KBM-7 (cell line): ENCODE results near the gene CNTNAP2.
A peak's percentile ranks its signal among the peaks of the same experiment; 100 is the strongest.
"Not testable (repeated sequence)": the region's sequence is repeated elsewhere in the genome, so short reads cannot be mapped to it uniquely, and the experiment has no call there.

Experiments used
- DNase-seq: peaks from one replicate; pipeline ENCODE4 v3.0.0-alpha.2; 2015
- in situ Hi-C: fragments of 300-500 bp; cut with MboI; formaldehyde crosslinking; loops from 2 replicates; pipeline ENCODE4 v1.14.3; 2020; ENCODE audit warnings: low sequenced_read_pairs, low pct_unique_long_range_greater_than_20kb, mixed read lengths

The CNTNAP2 gene

DNA sequence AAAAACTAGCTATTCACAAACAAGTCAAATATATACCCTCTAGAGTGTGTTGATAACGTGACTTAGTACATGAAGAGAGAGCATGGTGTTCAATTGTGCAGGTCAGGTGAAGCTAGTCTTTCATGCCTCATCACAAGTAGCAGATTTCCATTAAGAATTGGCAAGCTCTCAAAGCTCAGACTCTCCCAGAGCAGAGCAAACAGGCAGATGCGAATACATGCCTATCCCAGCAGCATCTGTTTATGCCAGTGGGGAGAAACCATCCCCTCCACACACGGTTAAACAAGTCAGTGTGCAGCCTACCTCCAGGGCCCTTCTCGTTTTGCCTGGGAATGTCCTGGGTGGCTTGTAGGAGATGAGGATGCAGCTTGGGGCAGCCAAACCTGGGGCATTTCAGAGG is 1941.5 kb downstream of the CNTNAP2 start:
- DNase-seq: no peak
- in situ Hi-C loops: no loop called here

DNA sequence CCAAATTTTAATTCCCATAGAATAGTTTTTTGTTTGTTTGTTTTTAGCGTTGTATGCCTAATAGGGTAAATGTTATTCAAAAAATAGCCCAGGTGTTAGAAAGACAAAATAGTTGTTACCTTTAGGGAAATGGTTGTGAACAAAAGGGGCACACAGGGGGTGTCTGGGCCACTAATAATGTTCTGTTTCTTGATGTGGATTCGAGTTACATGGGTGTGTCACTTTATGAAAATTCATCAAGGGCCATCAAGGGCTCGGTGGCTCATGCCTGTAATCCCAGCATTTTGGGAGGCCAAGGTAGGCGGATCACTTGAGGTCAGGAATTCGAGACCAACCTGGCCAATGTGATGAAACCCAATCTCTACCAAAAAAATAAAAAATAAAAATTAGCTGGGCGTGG is 1942.2 kb downstream of the CNTNAP2 start:
- no peak for DNase-seq
- in situ Hi-C loops: no loop called here

DNA sequence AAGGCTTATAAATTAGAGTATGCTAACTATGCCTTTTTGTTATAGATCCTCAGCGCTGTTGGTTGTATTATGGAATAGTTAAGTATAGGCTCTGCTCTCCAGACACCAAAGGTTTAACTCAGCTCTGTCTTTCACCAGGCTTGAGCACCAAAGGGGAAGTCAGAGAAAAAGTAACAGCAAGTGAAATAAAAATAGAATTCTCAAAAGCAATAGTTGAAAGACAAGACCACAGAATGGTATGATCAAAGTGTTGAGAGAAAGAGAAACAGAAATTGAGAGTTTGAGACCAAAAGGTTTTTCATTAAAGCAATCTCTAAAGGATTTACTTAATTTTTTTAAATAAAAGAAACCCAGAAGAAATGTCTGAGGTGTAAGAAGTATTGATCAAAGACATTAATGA is 1944.1 kb downstream of the CNTNAP2 start:
- no peak for DNase-seq
- in situ Hi-C loops: no loop called here

DNA sequence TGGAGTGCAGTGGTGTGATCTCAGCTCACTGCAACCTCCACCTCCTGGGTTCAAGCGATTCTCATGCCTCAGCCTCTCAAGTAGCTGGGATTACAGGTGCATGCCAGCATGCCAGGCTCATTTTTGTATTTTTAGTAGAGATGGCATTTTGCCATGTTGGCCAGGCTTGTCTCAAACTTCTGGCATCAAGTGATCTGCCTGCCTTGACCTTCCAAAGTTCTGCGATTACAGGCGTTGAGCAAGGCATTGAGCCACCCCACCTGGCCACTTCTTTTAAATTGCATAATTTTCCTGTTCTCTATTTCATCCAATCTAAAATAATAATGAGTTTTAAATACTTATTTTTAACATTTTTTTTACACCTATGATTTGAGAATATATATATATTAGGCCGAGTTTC is 1961.5 kb downstream of the CNTNAP2 start:
- DNase-seq, in situ Hi-C loops: not testable (repeated sequence)

DNA sequence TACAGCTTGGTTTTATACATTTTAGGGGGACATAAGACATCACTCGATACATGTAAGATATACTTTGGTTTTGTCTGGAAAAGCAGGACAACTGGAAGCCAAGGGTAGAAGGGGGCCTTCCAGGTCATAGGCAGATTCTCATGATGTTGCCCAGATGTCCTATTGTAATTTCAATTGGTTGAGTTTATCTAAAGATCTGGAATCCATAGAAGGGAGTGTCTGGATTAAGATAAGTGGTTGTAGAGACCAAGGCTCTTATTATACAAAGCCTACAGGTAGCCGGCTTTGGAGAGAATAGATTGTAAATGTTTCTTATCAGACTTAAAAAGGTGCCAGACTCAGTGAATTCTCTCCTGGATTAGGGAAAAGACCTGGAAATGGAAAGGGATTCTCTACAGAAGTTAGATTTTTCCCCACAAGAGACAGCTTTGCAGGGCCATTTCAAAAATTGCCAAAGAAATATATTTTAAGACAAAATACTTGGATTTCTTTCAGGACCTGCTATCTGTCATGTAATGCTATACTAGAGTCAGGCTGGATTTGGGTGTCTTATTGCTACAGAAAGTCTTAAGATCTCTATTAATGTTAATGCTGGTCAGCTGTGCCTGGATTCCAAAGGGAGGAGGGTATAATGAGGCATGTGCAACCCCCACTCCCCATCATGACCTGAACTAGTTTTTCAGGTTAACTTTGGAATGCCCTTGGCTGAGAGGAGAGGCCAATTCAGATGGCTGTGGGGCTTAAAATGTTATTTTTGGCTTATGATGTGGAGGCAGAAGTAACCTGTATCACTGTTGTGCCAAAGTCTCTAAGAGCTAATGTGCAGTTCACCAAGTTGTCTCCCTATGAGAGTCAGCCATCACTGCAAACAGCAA is 1962.8 kb downstream of the CNTNAP2 start:
- in situ Hi-C loops: no loop called here
- no peak for DNase-seq

DNA sequence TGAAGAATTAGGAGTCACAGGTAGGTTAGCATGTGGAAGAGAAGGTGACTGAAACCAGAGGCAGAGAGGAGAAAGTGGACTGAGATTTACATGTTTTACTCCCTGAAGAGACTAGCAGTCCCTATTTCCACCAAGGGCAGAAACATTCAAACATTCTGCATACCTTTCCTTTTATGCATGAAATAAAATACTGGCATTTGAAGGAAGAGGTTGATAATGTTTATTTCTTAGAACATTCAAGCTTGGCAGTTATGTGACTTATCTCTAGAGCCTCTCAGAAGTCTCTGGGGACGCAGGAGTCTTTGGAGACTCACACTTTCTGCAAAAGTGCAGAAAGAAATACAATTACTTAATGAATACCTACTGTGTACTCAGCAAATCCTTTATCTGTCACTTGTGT is 1966.8 kb downstream of the CNTNAP2 start:
- in situ Hi-C loops: no loop called here
- no peak for DNase-seq

DNA sequence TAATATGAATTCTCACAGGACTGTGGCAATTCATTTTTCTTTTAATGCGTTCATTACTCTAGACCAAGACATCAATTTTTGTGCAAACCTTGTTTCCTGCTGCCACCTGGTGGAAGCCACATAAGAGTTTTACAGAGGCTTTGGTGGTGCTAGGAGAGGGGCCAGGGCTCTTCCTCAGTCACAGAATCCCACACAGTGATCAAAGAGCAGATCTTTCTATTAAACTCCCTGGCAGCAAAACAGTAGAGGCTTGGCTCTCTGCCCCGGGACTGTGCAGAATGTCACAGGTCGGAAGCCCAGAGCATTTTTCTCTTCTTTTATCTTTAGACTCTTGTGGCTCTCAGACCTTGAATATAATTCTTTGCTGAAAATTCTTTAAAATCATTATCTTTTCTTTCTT is 1967.5 kb downstream of the CNTNAP2 start:
- in situ Hi-C loops: no loop called here
- DNase-seq: peak; percentile 41

DNA sequence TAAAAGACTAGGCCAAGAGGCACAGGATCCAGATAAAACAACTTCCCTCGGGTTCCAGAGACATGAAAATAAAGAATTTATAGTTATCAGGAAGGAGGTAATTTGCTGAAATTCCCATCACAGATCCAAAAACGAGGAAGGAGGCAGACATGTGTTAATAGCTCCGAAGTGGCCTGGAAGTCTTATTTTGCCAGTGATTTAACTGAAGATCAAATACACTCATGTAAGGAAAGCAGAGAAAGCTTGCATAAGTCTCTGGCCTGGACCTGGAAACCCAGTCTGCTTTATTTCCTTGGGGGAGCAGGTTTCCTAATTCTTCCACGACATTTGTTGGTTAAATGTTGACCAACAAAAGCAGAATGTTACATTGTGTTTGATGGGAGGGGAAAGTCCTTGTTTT is 1975.3 kb downstream of the CNTNAP2 start:
- in situ Hi-C loops: no loop called here
- no peak for DNase-seq

DNA sequence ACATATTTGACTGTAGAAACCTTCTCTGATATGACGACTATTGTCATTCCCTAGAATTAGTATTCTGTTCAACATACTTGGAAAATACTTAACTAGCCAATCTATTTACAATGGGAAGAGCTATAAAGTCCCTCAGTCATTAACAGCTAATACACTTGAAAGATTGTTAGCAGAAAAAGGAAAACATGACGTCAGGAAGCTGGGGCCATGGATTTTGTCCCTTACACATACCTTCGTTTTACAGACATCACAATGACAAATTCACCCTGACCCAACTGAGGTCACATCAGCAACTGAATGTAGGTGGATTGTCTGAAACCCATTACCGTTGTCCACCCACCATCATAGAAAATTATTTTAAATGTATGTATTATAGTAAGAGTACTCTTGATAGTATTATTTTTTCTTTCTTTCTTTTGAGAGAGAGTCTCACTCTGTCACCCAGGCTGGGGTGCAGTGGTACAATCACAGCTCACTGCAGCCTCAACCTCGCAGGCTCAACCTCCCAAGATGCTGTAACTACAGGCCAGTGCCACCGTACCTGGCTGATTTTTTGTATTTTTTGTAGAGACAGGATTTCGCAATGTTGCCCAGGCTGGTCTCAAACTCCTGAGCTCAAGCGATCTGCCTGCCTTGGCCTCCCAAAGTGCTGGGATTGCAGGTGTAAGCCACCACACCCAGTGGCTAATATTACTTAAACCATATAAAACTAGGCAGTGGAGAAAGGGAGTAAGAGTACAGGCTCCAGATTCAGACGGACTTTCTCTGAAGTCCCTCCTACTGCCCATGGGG is 1977.0 kb downstream of the CNTNAP2 start:
- in situ Hi-C loops: no loop called here
- DNase-seq: no peak

DNA sequence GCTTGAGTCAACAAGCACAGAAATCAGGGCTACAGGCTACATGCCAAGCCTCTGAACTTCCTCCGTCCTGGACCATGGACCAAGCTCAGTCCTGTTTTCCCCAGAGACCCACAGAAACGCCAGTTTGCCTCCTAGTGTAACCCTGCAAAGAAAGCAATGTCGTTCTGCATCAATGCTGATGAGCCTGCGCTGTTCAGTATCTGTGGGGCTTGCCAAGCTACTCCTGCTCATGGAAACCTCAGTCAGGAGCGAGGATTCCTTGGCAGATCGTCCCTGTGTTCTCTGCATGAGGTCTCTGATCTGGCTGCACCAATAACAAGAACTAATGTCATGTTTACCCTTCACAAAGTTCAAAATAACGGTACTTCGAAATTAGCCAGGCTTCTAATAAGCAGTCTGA is 1978.5 kb downstream of the CNTNAP2 start:
- no peak for DNase-seq
- in situ Hi-C loops: no loop called here

DNA sequence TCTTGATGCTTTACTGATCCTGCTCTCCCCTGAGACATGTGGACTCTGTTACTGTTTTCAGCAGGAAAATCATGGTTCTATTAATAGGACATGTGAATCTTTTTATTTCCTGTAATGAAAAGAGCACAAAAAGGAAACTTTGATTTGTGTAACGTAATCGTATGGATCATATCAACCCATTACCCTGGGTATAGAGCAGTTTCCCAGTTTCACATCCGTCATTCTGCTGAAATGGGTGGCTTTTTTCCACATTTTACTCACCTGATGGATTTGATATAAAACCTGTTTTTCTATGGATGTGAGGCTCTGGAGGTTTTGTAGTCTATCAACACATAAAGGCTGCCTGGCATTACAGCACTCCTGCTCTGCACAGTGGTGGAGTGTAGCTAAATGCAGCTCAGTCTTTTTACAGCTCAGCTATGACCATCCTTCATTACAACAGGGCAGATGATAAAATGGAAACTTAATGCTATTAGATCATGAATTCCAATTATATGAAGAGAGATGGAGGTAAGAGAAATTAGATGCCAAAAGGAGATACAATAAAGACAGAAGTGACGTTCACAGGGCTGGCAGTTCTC is 1987.6 kb downstream of the CNTNAP2 start:
- in situ Hi-C loops: no loop called here
- no peak for DNase-seq

DNA sequence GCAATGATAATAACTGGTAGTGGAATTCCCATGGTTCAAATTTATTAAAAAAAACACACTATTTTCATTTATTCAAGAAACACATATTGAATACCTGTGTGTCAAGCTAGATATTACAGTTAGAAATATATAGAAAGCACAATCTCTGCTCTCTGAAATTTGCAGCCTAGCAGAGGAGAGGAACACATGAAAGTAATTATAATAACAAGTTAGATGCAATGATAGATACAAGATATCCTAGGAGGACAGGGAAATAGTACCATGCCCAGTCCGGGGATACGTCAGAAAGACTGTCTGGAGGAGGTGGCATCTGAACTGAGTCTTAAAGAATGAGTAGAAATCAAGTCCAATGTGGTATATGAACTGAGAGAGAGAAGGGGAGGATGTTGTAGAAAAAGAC is 1988.3 kb downstream of the CNTNAP2 start:
- in situ Hi-C loops: no loop called here
- DNase-seq: no peak

DNA sequence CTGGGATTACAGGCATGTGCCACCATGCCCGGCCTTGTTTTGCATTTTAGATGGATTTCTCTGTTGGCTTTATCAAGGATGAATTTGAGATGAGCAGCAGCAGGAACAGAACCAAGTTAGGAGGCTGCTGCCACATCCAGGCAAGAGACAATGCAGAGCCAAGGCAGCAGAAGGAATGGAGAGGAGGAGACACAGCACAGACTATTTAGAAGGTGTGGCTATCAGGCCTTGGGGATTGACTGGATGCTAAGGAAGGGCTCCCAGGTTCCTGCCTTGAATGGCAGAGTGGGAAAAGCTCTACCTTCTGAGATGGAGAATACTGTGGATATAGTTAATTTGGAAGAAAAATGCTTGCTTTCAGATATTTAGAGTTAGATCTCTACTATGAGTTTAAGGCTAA is 1989.3 kb downstream of the CNTNAP2 start:
- in situ Hi-C loops: no loop called here
- DNase-seq: no peak

DNA sequence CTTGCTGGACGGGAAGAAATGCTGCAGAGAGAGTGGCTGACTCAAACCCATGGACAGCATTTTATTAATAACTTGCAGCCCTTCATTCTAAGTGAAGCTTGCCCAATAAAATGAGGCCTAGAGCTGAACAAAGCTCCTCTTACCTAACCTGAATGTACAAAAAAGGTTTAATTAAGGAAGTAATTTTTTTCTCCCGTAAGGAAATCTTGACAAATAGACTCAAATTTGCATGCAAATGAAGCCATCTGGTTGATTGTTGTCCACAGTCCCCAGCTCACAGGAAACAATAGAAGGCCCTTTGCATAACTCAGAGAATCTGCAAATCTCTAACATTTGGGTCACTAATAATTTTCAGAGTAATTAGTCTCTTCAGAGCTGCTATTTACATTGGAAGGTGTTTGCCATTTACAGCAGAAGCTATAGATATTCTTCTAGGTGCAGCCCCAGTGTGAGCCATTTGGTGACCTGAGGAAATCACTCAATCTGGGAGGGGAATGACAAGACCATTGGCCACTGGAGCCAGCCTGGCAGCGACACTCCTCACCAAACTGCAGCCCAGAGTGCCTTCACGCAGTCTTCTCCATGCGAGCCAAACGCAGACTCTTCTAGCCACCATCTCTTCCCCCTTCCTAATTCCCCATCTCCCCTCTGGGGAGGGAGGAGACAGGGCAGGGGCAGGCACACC is 1991.0 kb downstream of the CNTNAP2 start:
- no peak for DNase-seq
- in situ Hi-C loops: no loop called here

DNA sequence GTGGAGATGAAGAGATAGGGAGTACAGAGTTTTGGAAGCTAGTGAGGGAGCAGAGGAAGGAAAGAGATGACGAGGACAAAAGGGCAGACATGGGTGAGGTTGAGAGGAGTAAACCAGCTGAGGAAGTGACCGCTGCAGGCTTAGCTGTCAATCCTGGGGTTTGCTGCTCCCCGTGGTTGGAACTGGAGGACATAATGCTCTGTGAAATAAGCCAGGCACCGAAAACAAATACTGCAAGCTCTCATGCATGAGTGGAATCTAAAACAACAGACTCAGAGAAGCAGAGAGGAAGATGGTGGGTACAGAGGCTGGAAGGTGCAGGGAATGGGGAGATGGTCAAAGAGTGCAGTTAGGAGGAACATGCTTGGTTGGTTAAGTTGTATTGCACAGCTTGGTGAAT is 1991.8 kb downstream of the CNTNAP2 start:
- in situ Hi-C loops: no loop called here

DNA sequence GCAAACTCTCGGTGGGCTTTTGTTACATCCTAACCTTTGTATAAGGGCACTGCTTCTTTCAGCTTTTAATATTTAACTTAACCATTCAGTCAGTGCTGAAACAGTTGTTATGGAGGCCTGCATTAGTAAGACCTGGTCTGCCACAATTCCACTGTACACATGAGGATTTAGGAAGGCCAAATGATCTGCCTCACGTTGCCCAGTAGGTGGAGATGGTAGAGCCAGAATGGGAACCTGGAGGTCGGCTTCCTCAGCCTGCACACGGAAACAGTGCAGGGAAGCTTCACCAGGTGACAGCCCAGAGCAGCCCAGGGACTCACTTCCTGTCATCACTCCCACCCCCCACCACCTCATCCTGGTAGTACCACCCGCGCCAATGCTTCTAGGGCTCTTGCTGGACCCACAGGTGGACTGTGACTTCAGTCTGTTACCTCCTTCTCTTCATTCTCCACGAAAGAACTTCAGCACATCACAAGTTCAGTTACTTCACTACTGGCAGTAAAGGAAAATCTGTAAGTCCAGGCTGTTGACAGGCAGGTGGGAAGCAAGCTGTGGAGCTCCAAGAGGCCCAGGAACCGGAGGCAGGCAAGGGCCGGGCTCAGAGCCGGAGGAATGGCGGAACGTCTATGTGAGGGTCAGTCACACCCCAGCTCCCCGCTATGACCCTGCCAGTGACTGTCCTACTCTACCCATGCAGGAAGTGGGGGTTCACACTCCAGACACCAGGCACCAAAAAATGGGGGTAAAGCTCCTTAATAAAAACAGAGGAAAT is 1993.7 kb downstream of the CNTNAP2 start:
- DNase-seq: no peak
- in situ Hi-C loops: no loop called here

More for the DNA sequence above, 1991.8 kb downstream of the CNTNAP2 start:
- DNase-seq: no peak

DNA sequence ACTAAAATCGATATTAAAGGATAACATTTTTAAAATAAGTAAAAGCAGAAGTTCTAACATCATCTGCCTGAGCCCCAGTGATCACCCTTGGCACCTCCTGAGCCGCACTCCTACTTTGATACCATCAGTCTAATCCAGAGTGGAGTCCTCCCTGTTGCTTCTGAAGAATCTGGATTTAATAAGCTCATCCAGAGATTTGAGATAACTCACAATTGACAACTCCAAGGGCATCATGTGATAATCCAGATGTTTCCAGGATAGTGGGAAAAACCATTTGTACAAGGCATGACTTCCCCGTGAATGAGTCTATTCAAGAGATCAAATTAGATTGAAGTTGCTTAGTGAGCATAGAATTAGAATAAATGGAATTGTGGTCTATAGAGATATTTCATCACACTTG is 1998.2 kb downstream of the CNTNAP2 start:
- in situ Hi-C loops: no loop called here
- DNase-seq: no peak

DNA sequence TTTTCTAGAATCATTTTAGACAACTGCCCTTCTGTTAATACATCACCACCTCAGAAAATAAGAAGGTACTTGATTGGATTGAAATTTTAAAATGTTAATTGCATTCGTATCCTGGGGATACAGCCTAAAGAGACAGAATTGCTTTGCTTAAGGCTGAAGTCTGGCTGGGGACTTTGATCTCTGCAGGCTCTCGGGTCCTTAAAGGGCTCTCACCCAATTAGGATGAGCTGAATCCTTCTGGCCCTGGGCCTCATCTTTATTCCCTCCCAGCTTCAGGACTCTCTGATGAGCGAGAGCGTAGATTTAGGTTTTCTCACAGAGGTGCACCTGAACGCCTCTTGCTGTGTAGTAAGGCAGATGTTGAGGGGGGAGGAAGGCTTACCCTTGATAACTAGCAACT is 1998.7 kb downstream of the CNTNAP2 start:
- DNase-seq: no peak
- in situ Hi-C loops: no loop called here

DNA sequence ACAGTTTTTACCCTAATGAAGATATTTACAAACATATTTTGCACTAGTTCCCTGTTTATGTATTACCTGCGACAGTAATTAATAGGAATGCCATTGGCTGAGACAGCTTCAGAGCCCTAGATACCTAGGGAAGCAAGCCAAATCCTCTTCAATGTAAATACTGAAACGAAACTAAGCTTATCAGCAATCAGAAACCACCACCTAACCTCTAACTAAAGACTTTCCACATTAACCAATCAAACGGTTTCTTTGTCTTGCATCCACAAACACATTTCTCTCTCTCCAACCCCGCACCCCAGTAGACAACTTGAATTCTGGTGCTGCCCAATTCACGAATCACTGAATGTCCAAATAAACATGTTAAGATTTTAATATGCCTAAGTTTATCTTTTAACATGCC is 1999.6 kb downstream of the CNTNAP2 start:
- no peak for DNase-seq
- in situ Hi-C loops: no loop called here
